Spinal cord (tissue), 10 donors: ENCODE results near the gene DDX54. TPM values are rescaled to one million over a fixed set of nuclear protein-coding genes. Genes with fewer than 3 reads are reported as not detected.
"Not testable (repeated sequence)": the region's sequence is repeated elsewhere in the genome, so short reads cannot be mapped to it uniquely, and the experiment has no call there.

Experiments used
- DNase-seq, 6 donors: peaks; one replicate each; pipeline versions ENCODE4 v3.0.0 to v3.0.0-alpha.2; 2013 to 2015; ENCODE audit warnings: low spot score in 6 of 6, low read depth in 4 of 6
- H3K27ac ChIP-seq: one replicate; pipeline ENCODE4 v1.5.1; 2013; ENCODE audit warnings: low read depth, low read length, control low read depth
- H3K27me3 ChIP-seq: one replicate; pipeline ENCODE4 v1.6.1; 2013; ENCODE audit warnings: low read length; ENCODE audit not compliant: control insufficient read depth, insufficient read depth
- H3K36me3 ChIP-seq: one replicate; pipeline ENCODE4 v1.6.1; 2013; ENCODE audit warnings: low read length; ENCODE audit not compliant: control insufficient read depth, insufficient read depth
- H3K4me1 ChIP-seq: one replicate; pipeline ENCODE4 v1.6.1; 2013; ENCODE audit warnings: low read length; ENCODE audit not compliant: control insufficient read depth, insufficient read depth
- H3K4me3 ChIP-seq: one replicate; pipeline ENCODE4 v1.5.1; 2013; ENCODE audit warnings: low read depth, low read length, control low read depth
- H3K9me3 ChIP-seq: one replicate; pipeline ENCODE4 v1.6.1; 2013; ENCODE audit warnings: low read length; ENCODE audit not compliant: control insufficient read depth, insufficient read depth
- WGBS: methylation state at CpG from one replicate; pipeline ENCODE4 v1.1.5; 2013; ENCODE audit warnings: missing lambda C conversion rate; ENCODE audit not compliant: insufficient coverage; 5-methylcytosine and 5-hydroxymethylcytosine counted together
- polyA plus RNA-seq, 2 donors: library from polyadenylated mRNA; unstranded; fragments of 120-200 nt; gene quantifications; one replicate each; pipeline ENCODE4 v1.2.1, GENCODE V29; 2013; ENCODE audit not compliant: insufficient read length in 2 of 2
- total RNA-seq, 2 donors: library from RNA; depleted of rRNA in 1 of 2; stranded (reverse); fragments of 120-200 nt in 1 of 2; fragments of >200 nt in 1 of 2; gene quantifications; one replicate each; pipeline versions ENCODE4 v1.2.3 to v1.2.4, GENCODE V29; 2013 to 2014
- donor health status: healthy.

Gene DDX54
- total and polyA plus RNA-seq, 4 donors, result 14.0 to 67.1 (median 42.7) TPM

DNA sequence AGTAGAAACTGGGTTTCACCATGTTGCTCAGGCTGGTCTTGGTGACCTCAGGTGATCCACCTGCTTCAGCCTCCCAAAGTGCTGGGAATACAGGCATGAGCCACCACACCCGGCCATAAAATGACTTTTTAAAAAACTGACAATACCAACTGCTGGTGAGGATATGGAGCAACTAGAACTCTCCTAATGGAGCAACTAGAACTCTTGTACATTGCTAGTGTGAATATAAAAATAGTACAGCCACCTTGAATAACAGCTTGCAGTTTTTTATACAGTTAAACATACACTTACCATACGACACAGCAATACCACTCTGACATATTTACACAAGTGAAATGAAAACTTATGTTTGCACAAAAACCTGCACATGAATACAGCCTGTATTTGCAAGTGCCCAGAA lies 38.3 kb downstream of the DDX54 start:
- DNase-seq, result no peak
- no peak overlapping the region for H3K4me3 ChIP-seq
- no CpG with 5 or more reads among the region's 2 CpGs for WGBS

DNA sequence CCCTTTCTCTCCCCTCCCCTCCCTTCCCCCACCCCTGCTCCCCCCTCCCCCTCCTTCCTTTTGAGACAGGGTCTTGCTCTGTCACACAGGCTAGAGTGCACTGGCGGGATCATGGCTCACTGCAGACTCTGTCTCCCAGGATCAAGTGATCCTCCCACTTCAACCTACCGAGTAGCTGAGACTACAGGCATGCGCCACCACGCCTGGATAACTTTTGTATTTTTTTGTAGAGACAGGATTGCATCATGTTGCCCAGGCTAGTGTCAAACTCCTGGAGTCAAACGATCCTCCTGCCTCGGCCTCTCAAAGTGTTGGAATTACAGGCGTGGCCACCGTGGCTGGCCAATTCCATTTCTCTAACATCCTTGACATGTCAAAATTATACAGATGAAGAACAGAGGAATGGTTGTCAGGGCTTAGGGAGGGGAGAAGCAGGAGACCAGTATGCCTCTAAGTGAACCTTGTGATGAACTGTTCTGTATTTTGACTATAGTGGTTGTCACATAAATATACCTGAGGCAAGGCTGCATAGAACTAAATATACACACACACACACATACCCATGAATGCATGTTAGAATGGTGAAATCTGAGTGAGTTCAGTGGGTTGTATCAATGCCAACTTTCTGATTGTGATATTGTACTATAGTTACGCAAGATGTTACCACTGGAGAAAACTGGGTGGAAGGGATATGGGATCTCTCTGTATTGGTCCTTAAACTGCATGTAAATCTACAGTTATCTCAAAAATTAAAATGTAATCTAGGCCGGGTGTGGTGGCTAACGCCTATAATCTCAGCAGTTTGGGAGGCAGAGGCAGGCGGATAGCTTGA lies 39.3 kb downstream of the DDX54 start:
- no peak overlapping the region for H3K27ac ChIP-seq
- H3K9me3 ChIP-seq, result peaks cover 1% of the 10 kb centered on the region
- H3K4me3 ChIP-seq, result no peak overlapping the region
- no peaks in the 10 kb centered on the region for H3K27me3 ChIP-seq
- 61% methylated on average over 2 of the region's 12 CpGs for WGBS
- peaks cover 32% of the 10 kb centered on the region for H3K4me1 ChIP-seq
- H3K36me3 ChIP-seq, result no peaks in the 10 kb centered on the region
- no peak for DNase-seq

More for the DNA sequence above, 38.3 kb downstream of the DDX54 start:
- no peak overlapping the region for H3K27ac ChIP-seq
- peaks cover 1% of the 10 kb centered on the region for H3K9me3 ChIP-seq
- H3K36me3 ChIP-seq, result no peaks in the 10 kb centered on the region
- H3K4me1 ChIP-seq, result peaks cover 30% of the 10 kb centered on the region
- H3K27me3 ChIP-seq, result peaks cover 2% of the 10 kb centered on the region

DNA sequence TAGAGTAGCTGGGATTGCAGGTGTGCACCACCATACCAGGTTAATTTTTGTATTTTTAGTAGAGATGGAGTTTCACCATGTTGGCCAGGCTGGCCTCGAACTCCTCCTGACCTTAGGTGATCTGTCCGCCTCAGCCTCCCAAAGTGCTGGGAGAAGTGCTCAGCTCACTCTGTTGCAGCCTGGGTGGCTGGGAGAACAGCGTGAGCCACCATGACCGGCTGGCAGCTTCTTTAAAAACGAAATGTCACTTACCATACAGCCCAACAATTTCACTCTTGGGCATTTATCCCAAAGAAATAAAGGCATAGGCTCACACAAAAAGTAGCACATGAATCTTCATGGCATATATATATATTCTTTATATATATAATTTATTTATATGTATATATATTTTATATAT lies 40.5 kb downstream of the DDX54 start:
- H3K9me3 ChIP-seq, result peaks cover 1% of the 10 kb centered on the region
- WGBS, result 100% methylated on average over 2 of the region's 5 CpGs
- peaks cover 23% of the 10 kb centered on the region for H3K4me1 ChIP-seq
- no peaks in the 10 kb centered on the region for H3K36me3 ChIP-seq
- H3K27me3 ChIP-seq, result no peaks in the 10 kb centered on the region
- H3K4me3 ChIP-seq, result no peak overlapping the region
- H3K27ac ChIP-seq, result no peak overlapping the region
- DNase-seq, result no peak

DNA sequence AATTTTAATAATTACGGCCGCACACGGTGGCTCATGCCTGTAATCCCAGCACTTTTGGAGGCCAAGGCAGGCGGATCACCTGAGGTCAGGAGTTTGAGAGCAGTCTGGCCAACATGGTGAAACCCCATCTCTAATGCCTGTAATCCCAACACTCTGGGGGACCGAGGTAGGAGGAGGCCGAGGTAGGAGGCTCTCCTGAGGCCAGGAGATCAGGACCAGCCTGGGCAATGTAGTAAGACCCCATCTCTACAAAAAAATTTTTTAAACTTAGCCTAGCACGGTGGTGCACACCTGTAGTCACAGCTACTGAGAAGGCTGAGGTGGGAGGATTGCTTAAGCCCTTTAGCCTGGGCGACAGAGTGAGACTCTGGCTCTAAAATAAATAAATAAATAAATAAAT lies 41.3 kb downstream of the DDX54 start:
- H3K27me3 ChIP-seq, result no peaks in the 10 kb centered on the region
- no peak overlapping the region for H3K27ac ChIP-seq
- no peak for DNase-seq
- H3K9me3 ChIP-seq, result peaks cover 1% of the 10 kb centered on the region
- H3K4me3 ChIP-seq, result no peak overlapping the region
- H3K36me3 ChIP-seq, result no peaks in the 10 kb centered on the region
- 94% methylated on average over 3 of the region's 8 CpGs for WGBS
- H3K4me1 ChIP-seq, result peaks cover 15% of the 10 kb centered on the region

DNA sequence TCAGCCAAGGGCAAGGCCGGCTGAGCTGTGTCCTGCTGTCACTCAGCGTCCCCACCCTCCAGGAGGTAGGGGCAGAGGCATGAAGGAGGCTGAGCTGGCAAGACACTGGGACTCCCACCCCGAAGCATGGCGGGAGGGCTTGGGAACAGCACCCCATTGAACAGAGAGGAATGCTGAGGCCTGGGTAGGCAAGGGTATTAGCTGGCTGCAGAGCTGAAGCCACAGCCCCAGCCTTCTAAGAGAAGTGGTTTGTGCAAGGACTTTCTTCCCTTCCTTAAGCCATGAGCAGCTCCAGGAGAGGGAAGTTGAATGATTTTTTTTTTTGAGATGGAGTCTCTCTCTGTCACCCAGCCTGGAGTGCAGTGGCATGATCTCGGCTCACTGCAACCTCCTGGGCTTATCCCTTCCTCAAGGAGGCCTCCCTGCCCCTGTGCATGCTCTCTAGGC lies 42.4 kb downstream of the DDX54 start:
- H3K4me1 ChIP-seq, result peaks cover 14% of the 10 kb centered on the region
- 63% methylated on average over 3 of the region's 5 CpGs for WGBS
- no peak for DNase-seq
- no peak overlapping the region for H3K27ac ChIP-seq
- H3K9me3 ChIP-seq, result peaks cover 1% of the 10 kb centered on the region
- no peaks in the 10 kb centered on the region for H3K36me3 ChIP-seq
- no peak overlapping the region for H3K4me3 ChIP-seq
- H3K27me3 ChIP-seq, result no peaks in the 10 kb centered on the region

DNA sequence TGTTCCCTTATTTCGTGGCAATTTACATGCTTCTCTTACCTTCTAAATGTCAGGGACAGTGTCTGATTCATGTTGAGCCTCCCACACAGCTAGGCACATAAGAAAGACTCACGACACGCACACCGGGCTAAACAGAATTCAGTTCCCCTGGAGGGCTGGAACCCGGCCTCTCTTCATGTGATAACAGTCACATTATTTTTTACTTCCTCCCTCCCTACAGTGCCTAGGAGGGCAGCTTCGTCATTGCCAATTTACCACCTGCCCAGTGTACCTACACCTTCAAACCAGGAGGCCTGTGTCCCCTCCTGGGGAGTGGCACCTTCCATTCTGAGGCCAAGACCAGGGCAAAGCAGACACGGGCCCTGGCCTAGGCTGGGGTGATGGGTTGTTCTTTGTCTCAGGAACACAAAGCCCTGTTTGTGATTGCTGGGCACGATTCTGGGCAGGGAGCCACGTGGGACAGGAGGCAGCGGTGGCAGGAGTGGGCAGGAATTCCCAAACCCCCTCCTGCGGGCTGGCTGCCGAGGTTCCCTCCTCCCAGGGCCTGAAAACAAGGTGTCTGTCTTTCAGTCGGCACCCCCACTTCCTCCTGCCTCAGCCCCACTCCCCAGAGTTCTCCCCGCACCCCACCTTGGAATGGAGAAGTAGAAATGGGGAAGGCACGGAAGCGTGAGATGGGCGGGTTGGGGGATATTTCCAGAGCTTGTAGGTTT lies 42.9 kb downstream of the DDX54 start:
- Histone ChIP-seq H3K4me3 (no peak overlapping the region), H3K9me3 (peaks cover 1% of the 10 kb centered on the region), H3K27me3 (no peaks in the 10 kb centered on the region), H3K36me3 (no peaks in the 10 kb centered on the region), H3K4me1 (peaks cover 14% of the 10 kb centered on the region), H3K27ac (no peak overlapping the region)
- WGBS, result 24% methylated on average over 11 of the region's 17 CpGs
- peak in 2 of 6 donors; percentile 77 to 83 for DNase-seq

DNA sequence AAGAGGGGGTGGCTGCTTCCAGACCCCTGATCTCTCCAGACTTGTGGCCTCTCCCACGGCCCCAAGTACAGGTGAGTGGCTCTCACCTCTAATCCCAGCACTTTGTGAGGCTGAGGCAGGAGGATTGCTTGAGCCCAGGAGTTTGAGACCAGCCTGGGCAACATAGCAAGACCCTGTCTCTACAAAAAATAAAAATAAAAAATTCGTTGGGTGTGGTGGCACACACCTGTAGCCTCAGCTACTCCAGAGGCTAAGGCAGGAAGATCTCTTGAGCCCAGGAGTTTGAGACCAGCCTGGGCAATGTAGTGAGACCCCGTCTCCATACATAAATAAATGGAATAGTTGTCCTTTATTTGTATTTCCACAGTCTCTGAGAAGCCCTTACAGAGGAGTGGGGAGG lies 43.6 kb downstream of the DDX54 start:
- not testable (repeated sequence) for H3K9me3 ChIP-seq, H3K36me3 ChIP-seq, DNase-seq, H3K27ac ChIP-seq, H3K4me3 ChIP-seq, H3K27me3 ChIP-seq
- H3K4me1 ChIP-seq, result peaks cover 14% of the 10 kb centered on the region
- WGBS, result 100% methylated on average over 2 of the region's 3 CpGs

DNA sequence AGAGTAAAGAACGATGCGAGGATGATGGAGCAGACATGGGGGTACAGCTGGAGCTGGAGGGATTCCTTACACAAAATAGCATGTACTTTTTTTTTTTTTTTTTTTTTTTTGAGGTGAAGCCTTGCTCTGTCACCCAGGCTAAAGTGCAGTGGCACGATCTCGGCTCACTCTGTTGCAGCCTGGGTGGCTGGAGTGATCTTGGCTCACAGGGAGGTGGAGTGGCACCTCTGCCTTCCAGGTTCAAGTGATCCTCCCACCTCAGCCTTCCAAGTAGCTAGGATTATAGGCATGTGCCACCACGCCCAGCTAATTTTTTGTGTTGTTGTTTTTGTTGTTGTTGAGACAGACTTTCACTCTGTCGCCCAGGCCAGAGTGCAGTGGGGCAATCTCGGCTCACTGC lies 44.6 kb downstream of the DDX54 start:
- Histone ChIP-seq H3K4me1 (peaks cover 19% of the 10 kb centered on the region), H3K9me3 (no peaks in the 10 kb centered on the region), H3K4me3 (no peak overlapping the region), H3K27me3 (peaks cover 9% of the 10 kb centered on the region), H3K36me3 (no peaks in the 10 kb centered on the region), H3K27ac (no peak overlapping the region)
- 90% methylated on average over 3 of the region's 7 CpGs for WGBS
- DNase-seq, result no peak

DNA sequence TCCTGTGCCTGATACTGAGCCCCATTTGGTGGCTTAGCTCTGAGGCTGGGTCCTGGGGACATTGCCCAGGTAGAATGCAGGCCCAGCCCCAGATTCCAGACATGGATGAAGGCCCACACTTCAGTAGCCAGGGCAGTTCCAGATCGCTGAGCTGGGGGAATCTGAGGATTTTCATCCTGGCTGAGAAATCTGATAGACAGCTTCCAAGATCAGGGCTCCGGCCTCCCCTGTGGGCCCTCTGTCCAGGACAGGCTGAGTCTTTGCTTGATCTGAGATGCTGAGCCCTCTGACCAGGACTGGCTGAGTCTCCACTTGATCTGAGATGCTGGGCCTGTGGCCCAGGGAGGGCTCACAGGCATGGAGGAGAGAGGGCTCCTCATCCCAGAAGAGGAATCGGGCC lies 46.5 kb downstream of the DDX54 start:
- Histone ChIP-seq H3K27ac (no peak overlapping the region), H3K27me3 (peaks cover 21% of the 10 kb centered on the region), H3K4me3 (no peak overlapping the region), H3K36me3 (no peaks in the 10 kb centered on the region), H3K9me3 (no peaks in the 10 kb centered on the region), H3K4me1 (peaks cover 35% of the 10 kb centered on the region)
- WGBS, result 66% methylated on average over 2 of the region's 3 CpGs
- DNase-seq, result no peak
